GM18508 (cell line): Measurements from ENCODE around the gene ATP8B4.

Experiments
- ATAC-seq: cut with Tn5 transposase; IDR thresholded peaks from one replicate; pipeline ENCODE4 v1.9.1; 2021; ENCODE audit warnings: moderate number of reproducible peaks; ENCODE audit not compliant: insufficient read depth, unreplicated experiment

Gene ATP8B4

DNA sequence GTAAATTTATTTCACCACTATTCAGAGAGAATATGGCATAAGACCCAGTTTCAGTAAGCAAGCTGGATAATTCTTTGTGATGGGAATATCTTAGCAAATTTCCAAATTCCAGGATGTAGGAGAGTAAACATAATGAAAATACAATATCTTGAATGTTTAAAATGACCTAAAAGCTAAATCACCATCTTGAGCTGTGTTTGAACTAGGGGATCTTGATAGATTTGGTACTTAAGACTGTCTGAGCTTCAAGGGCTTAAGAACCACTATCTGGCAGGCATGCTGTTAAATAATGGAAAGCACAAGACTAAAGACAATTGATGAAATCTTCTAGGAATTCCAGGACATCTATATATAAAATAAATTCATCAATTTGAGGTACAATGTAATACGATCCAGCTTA, 217.7 kb downstream of the ATP8B4 start:
- no peak for ATAC-seq

GRCh38 chr15:49900903-49901235, 218.2 kb downstream of the ATP8B4 start:
- no peak for ATAC-seq

DNA sequence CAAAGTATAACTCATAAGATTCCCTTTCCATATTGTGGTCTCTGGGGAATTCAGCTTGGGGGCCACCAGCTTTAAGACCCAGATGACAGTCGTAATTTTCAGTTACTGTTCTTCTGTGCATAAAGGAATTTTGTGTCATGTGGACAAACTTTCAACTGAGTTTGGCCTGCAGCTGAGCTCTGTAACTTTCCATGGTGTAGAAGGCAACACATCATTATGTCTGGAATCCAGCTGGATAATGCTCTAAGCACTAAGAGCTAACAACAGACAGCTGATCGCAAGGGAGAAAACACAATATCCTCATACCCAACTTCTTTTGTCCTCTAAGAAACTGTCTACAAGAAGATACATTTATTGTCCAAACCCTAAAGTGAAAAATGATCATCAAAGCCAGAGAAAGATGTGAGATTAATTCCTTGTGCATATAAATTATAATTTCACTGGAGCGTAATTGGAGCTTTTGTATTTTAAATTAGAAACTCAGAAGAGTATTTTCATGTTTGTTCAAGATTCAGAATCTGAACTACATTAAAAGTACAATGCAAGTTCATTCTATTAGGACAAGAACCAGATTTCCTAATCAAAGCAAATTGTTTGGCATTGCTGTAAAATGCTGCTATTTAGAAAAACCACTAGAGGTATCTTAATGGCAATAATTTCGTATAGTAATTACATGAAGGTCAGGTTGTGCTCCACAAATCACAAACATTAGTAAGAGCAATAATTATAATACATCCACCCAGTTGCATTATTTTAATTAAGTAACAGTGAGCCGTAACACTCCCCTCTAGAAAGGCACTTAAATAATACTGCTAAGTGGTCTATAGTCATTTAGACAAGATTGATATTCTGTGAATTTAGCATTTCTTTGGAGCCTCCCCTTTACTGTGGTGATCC, 218.8 kb downstream of the ATP8B4 start:
- ATAC-seq = no peak

DNA sequence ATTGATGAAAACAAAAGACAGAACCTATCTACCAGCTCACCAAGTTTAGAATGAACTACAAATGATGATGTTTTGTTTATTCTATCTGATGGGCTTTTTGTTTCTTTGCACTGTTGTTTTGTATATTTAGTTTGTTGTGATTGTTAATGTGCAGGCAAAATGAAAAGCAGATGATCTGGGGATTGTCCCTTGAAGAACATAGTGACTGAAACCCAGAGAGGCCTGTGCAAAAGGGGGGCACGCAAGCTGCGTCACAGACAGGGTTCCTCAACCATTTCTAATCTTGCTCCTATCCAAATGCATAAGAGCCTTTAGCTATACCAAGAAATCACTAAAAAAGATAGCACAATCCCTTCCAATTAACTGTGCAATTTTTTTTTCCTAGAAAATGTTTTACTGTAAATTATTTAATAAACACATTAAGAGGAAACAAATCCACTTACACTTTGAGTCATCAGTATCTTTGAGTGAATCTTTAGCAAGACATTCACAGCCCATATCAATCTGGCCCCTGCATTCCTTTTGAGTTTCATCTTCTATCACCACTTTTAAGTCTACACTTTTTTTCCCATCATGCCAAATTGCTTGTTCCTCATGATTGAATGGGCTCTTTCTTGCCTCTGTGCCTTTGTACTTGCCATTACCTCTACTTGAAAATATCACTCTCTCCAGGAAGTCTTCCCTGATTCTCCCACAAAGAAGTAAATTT, 220.3 kb downstream of the ATP8B4 start:
- no peak for ATAC-seq

- ATAC-seq = no peak
Observed at GRCh38 chr15:49898097-49898496, 220.9 kb downstream of the ATP8B4 start.

- ATAC-seq = no peak
Observed at GRCh38 chr15:49895347-49896223, 223.4 kb downstream of the ATP8B4 start.

DNA sequence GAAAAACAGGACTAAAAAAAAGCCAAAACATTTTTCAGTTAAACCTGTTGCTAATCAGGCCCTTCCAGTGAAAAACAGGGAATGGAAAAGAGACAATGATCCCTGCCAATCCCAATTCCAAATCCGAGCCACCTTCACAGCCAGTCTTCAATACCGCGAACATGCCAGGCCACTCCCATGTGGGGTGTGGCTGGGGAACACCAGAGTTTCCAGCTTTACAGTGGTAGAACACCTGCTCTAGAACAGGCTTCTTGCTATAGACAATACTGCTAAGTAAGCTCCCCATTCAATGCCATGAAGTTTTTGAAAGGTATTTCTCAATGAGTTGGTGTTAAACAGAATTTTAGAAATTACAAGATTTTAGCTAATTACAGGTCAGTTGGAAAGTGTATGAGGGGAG, 228.3 kb downstream of the ATP8B4 start:
- ATAC-seq = no peak

- ATAC-seq = no peak
Observed at GRCh38 chr15:49889536-49889935, 229.5 kb downstream of the ATP8B4 start.

GRCh38 chr15:49888734-49889133, 230.3 kb downstream of the ATP8B4 start:
- ATAC-seq = no peak

DNA sequence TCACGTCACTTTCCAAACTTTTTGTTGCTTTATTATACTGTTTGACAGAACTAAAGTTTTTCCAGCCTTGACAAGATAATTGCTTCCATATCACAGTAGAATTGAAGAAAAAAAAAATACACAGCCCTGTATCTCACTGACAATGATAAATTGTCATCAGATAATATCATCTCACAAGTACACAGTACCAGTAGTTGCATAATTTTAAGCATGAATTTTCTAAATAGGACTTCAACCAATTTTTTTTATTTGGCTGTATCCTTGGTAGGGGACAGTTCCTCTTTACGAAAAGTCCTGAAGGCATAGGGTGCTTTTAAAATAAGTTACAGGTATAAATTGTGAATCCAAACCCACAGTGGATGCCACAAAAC, 230.7 kb downstream of the ATP8B4 start:
- ATAC-seq = no peak

GRCh38 chr15:49887659-49888322, 231.2 kb downstream of the ATP8B4 start:
- no peak for ATAC-seq

GRCh38 chr15:49883121-49883520, 235.9 kb downstream of the ATP8B4 start:
- ATAC-seq = no peak

- ATAC-seq = no peak
Observed at GRCh38 chr15:49881866-49882265, 237.2 kb downstream of the ATP8B4 start.

DNA sequence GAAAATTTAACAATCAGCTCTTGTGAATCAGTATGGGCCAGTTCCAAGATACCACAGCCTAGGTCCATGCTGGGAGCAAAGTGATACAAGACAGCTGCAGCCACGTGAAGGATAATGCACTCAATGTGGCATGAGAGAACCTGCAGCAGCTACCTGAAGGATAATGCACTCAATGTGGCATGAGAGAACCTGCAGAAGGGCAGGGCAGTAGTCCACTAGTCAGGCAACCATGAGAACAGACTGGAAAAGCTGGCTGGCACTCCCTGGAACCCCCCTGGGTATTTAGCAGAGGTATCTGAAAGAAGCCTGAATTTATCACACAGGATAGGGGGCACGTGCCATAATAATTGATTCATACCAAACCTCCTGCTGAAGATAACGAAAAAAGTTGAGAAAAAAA, 237.6 kb downstream of the ATP8B4 start:
- ATAC-seq = no peak

- no peak for ATAC-seq
Observed at GRCh38 chr15:49877873-49878521, 241.0 kb downstream of the ATP8B4 start.

DNA sequence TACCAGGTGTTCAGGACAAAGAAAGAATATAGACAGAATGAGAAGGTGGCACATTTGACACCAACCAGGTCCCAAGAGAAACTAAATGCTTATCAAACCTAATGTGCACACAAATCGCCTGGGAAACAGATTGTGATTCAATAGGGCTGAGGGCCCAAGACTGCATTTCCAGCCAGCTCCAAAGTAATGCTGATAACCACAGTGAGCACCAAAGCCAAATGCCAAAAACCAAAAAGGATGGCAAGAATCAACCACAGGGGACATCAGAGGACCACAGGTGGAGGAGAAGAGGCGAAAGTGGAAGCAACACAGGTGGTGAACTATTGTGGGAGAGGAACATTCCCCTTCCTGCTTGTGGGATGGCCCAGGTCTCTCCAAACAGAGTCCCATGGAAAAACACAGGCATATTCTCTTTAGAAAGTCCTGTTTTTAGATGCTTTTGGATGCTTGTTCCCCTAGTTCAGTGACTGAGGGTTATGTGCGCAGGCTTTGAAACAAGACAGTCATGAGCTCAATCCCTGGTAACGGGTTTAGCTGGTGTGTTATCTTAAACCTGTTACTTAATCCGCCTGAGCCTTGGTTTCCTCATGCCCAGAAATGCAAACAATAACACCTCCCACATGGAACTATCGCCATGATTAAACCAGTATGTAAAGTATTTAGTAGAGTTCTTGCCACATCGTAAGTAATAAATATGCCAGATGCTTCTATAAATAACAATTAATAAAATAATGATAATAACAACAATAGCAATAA, 241.7 kb downstream of the ATP8B4 start:
- no peak for ATAC-seq

GRCh38 chr15:49876401-49877038, 242.5 kb downstream of the ATP8B4 start:
- ATAC-seq = no peak

DNA sequence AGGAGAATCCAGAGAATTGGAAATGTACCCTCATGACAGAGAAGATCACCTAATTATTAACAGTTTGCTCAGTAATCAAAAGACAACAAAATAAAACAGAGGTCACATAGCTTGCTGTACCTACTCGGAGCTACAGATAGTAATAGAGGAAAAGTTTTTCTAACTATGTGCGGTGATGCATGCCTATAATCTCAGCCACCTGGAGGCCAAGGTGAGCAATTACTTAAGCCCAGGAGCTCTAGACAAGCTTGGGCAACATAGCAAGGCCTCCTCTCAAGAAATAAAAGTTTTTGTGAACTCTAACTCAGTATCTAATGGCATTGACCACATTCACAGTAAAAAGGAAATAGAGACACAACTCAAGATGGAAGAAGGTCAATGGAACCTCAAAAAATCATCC, 243.6 kb downstream of the ATP8B4 start:
- ATAC-seq = no peak

GRCh38 chr15:49870472-49870871, 248.6 kb downstream of the ATP8B4 start:
- ATAC-seq = no peak
